ENCODE data around the gene PRODH2.

DNA sequence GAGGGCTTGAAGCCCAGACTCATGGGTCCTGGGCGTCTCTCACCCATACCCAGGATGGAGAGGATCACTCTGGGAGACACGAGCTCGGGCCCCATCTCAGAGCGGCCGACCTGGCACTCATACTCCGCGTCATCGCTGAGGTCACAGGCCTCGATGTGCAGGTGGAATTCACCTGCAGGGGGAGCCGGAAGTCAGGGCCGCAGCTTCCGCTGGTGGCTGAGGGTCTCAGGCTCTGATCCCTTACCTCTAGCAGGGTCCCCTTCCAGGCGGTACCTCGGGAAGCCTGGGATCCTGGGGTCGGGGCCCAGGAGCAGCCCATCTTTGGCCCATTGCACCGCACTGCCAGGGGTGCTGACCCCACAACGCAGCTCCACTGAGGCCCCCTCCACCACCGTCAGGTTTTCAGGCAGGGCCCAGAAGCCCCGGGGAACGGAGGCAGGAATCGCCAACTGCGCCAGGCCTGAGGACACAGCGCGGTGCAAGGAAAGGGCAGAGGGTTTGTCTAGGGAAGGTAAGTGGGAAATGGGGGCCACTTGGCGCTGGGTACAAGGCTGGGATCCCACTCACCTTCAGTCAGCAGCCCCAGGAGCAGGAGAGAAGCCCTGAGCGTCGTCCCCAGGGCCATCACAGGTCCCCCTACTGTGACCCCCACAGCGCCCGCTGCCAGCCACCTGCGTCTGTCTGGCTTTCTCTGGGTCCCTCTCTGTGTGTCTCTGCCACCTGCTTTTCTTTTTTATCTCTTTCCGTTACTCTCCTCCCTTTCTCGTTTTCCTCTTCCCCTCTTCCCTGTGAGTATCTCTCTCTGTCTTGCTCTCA, 38.8 kb upstream of the PRODH2 start:
- TF ChIP-seq, protein P1, sequence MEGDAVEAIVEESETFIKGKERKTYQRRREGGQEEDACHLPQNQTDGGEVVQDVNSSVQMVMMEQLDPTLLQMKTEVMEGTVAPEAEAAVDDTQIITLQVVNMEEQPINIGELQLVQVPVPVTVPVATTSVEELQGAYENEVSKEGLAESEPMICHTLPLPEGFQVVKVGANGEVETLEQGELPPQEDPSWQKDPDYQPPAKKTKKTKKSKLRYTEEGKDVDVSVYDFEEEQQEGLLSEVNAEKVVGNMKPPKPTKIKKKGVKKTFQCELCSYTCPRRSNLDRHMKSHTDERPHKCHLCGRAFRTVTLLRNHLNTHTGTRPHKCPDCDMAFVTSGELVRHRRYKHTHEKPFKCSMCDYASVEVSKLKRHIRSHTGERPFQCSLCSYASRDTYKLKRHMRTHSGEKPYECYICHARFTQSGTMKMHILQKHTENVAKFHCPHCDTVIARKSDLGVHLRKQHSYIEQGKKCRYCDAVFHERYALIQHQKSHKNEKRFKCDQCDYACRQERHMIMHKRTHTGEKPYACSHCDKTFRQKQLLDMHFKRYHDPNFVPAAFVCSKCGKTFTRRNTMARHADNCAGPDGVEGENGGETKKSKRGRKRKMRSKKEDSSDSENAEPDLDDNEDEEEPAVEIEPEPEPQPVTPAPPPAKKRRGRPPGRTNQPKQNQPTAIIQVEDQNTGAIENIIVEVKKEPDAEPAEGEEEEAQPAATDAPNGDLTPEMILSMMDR (IDR thresholded peaks at IDR 0.05): no peak
- no peak for TF ChIP-seq POLR2A (IDR thresholded peaks at IDR 0.05)
